ENCODE results near the gene NCAPD3.

The NCAPD3 gene

DNA sequence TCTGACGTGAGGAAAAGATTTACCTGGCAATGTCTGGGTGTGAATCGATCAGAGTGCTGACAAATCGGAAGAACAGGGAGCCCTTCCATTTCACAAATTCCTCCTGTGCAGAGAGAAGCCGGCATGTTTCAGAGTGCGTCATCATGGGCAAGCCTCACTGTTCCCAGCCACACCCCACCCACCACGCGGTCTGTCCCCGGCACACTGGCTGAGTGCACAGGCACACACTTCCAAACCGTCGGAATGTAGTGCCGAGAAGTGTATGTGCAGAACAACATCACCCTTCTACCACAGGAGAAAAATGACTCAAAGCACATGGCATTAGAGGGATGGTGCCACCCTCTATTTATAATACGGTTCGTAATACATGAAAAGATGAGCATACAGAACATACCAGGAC, 47.5 kb downstream of the NCAPD3 start:
- H3K27me3 Mint-ChIP-seq (ENCODE audit: low read depth): no peaks in the 10 kb centered on the region
- H3K36me3 Mint-ChIP-seq (ENCODE audit: low read depth): peaks cover 53% of the 10 kb centered on the region
- DNase-seq (ENCODE audit: low spot score): no peak
- H3K9me3 Mint-ChIP-seq: no peaks in the 10 kb centered on the region
- no peak overlapping the region for H3K4me3 Mint-ChIP-seq
- no peaks in the 10 kb centered on the region for H3K4me1 Mint-ChIP-seq (ENCODE audit: low read depth)
- no peak overlapping the region for H3K27ac Mint-ChIP-seq

DNA sequence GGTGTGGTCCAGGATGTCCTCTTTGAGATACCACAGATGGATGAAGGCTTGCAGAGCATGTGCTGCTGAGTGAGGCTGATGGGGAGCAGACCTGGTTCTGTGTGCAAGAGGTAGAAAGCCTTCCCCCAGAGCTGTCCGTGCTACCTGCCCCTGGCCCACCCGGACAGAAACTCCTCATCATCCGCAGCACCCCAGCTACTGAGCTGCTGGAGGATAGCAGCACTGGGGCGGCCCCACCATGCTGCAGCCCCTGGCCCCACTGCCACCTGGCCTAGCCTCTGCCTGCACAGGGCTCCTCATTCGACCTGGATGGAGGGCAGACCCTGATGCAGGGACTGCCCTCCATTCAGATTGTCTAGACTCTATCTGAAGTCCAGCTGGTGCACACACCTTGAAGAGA, 50.5 kb downstream of the NCAPD3 start:
- no peak overlapping the region for H3K27ac Mint-ChIP-seq
- no peak overlapping the region for H3K4me3 Mint-ChIP-seq
- peaks cover 67% of the 10 kb centered on the region for H3K36me3 Mint-ChIP-seq (ENCODE audit: low read depth)
- H3K27me3 Mint-ChIP-seq (ENCODE audit: low read depth): no peaks in the 10 kb centered on the region
- DNase-seq (ENCODE audit: low spot score): no peak
- H3K9me3 Mint-ChIP-seq: no peaks in the 10 kb centered on the region
- H3K4me1 Mint-ChIP-seq (ENCODE audit: low read depth): no peaks in the 10 kb centered on the region

DNA sequence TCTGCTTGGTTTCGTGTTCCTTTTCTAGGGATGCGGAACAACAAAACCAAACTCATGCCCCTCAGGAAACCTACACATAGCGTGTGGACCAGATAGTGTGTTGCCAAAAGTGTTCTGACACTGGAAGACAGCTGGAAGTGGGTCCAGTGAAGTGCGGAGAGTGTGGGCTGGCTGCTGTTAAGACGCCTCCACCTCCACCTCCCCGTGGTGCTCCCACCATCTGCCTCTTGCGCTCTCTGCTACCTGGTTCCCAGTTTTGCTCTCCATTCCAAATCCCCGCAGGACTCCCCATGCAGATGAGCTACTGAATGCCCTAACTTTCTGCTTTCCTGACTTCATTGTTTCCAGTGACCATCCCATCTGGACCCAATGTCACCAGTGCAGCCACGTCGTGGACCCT, 51.8 kb downstream of the NCAPD3 start:
- Mint-ChIP-seq H3K4me3 (no peak overlapping the region), H3K9me3 (no peaks in the 10 kb centered on the region), H3K27me3 (ENCODE audit: low read depth) (no peaks in the 10 kb centered on the region), H3K36me3 (ENCODE audit: low read depth) (peaks cover 71% of the 10 kb centered on the region), H3K27ac (peak overlapping the region; percentile 46), H3K4me1 (ENCODE audit: low read depth) (no peaks in the 10 kb centered on the region)
- DNase-seq (ENCODE audit: low spot score): no peak

DNA sequence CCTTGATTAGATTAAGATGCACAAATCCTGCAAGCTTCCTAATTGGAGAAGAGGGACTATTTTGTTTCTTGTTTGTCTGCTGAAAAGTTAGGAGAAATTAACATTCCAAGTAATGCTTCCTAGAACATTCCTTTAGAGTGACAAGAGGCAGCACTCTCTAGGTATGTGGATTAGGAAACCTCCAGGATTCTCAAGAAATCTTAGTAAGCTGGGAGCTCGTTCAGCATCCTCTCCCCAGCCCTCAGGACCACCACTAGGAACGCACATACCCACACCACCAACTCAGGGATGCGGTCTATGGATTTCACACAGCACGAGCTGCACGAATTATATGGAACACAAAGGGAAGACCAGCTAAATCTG, 52.9 kb downstream of the NCAPD3 start:
- no peaks in the 10 kb centered on the region for H3K27me3 Mint-ChIP-seq (ENCODE audit: low read depth)
- H3K4me1 Mint-ChIP-seq (ENCODE audit: low read depth): no peaks in the 10 kb centered on the region
- H3K4me3 Mint-ChIP-seq: no peak overlapping the region
- peaks cover 70% of the 10 kb centered on the region for H3K36me3 Mint-ChIP-seq (ENCODE audit: low read depth)
- DNase-seq (ENCODE audit: low spot score): no peak
- H3K27ac Mint-ChIP-seq: no peak overlapping the region
- no peaks in the 10 kb centered on the region for H3K9me3 Mint-ChIP-seq

DNA sequence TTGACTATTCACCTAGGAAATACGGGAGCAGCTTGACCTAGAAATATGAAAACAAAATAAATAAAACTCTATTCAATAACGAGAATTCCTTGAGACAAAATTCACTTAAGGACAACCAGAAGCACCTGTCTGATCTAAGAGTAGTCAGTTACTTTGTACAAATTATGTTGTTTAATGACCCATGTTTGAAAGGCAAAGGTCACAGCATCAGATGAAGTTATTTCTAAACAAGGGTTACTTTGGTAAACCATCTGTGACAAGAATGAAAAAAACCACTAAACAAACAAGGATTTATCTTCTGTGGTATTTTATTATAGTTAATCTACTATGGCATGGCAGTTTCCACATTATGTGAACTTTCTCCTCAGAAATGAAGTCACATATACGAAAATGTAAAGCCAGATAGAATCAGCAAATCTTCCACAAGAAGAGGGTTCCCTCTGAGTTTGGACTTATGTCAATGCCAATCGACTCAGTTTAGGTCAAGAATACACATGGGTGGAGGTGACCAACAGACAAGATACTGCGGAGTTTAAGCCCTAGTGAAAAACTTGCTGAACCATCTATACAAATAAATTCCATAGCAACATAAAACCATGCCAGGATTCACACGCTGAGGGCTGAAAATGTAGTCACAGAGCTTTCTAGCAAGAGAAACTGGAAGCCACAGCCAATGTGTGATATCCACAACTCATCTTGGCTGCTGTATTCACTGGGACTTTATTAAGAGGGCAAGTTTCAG, 53.4 kb downstream of the NCAPD3 start:
- DNase-seq (ENCODE audit: low spot score): no peak
- H3K27ac Mint-ChIP-seq: no peak overlapping the region
- H3K4me1 Mint-ChIP-seq (ENCODE audit: low read depth): no peaks in the 10 kb centered on the region
- peaks cover 1% of the 10 kb centered on the region for H3K9me3 Mint-ChIP-seq
- no peaks in the 10 kb centered on the region for H3K27me3 Mint-ChIP-seq (ENCODE audit: low read depth)
- H3K36me3 Mint-ChIP-seq (ENCODE audit: low read depth): peaks cover 69% of the 10 kb centered on the region
- no peak overlapping the region for H3K4me3 Mint-ChIP-seq

DNA sequence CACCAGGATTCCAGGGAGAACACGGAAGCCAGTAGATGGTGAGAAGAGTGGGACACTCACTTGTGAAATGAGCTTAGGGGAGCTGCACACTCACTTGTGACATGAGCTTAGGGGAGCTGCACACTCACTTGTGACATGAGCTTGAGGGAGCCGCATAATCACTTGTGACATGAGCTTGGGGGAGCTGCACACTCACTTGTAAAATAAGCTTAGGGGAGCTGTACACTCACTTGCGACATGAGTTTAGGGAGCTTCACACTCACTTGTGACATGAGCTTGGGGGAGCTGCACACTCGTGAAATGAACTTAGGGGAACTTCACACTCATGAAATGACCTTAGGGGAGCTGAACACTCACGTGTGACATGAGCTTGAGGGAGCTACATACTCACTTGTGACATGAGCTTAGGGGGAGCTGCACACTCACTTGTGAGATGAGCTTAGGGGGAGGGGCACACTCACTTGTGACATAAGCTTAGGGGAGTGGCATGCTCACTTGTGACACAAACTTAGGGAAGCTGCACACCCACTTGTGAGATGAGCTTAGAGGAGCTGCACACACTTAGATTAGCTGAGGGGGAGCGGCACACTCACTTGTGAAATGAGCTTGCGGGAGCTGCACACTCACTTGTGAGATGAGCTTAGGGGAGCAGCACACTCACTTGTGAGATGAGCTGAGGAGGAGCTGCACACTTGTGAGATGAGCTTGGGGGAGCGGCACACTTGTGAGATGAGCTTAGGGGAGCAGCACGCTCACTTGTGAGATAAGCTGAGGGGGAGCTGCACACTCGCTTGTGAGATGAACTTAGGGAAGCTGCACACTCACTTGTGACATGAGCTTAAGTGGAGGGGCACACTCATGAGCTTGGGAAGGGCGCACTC, 59.0 kb downstream of the NCAPD3 start:
- H3K4me1 Mint-ChIP-seq (ENCODE audit: low read depth): peaks cover 2% of the 10 kb centered on the region
- H3K4me3 Mint-ChIP-seq: no peak overlapping the region
- H3K9me3 Mint-ChIP-seq: peaks cover 3% of the 10 kb centered on the region
- peaks cover 79% of the 10 kb centered on the region for H3K36me3 Mint-ChIP-seq (ENCODE audit: low read depth)
- no peaks in the 10 kb centered on the region for H3K27me3 Mint-ChIP-seq (ENCODE audit: low read depth)
- peak overlapping the region; percentile 43 for H3K27ac Mint-ChIP-seq
- DNase-seq (ENCODE audit: low spot score): no peak

DNA sequence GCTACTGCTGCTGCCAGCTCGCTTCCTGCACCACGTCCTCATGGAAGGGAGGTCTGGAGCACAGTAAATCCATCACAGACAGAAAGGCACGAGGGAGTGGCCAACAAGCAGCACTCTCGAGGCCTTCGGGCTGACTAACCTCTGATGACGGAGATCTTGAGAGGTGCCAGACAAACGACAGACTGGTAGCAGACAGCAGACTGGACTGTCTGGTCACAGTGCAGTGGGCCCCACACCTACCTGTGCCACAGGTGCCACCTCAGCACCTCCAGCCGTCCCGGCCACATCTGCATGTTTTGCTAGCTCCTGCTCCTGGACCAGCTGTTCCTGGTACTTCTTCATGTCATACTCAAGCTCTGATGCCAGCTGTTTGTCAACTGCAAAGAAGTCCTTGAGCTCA, 64.1 kb downstream of the NCAPD3 start:
- peaks cover 83% of the 10 kb centered on the region for H3K36me3 Mint-ChIP-seq (ENCODE audit: low read depth)

DNA sequence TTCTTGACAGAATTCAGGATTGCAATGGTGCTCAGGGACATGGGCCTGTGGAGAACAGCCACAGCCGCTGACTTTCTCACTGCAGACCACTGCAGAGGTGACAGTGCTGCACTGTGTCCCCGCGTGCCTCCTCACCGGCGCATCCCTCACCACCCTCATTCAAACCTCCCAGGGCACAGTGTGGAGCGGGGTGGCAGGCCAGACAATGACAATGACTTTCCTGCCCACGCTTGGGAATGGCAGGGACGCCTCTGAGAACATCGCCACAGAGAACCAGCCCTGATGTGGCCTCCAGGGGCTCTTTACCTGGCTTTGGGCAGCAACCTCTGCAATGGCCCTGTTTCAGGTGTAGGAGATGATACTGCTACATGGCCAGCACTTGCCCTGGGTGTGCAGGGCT, 65.7 kb downstream of the NCAPD3 start:
- no peak for DNase-seq (ENCODE audit: low spot score)
- Mint-ChIP-seq H3K4me3 (no peak overlapping the region), H3K4me1 (ENCODE audit: low read depth) (no peaks in the 10 kb centered on the region), H3K9me3 (no peaks in the 10 kb centered on the region), H3K27ac (no peak overlapping the region), H3K27me3 (ENCODE audit: low read depth) (no peaks in the 10 kb centered on the region), H3K36me3 (ENCODE audit: low read depth) (peaks cover 80% of the 10 kb centered on the region)

More for the DNA sequence above, 64.1 kb downstream of the NCAPD3 start:
- Mint-ChIP-seq H3K4me1 (ENCODE audit: low read depth) (peaks cover under 1% of the 10 kb centered on the region), H3K27ac (no peak overlapping the region), H3K27me3 (ENCODE audit: low read depth) (no peaks in the 10 kb centered on the region), H3K4me3 (no peak overlapping the region), H3K9me3 (no peaks in the 10 kb centered on the region)
- DNase-seq (ENCODE audit: low spot score): no peak

DNA sequence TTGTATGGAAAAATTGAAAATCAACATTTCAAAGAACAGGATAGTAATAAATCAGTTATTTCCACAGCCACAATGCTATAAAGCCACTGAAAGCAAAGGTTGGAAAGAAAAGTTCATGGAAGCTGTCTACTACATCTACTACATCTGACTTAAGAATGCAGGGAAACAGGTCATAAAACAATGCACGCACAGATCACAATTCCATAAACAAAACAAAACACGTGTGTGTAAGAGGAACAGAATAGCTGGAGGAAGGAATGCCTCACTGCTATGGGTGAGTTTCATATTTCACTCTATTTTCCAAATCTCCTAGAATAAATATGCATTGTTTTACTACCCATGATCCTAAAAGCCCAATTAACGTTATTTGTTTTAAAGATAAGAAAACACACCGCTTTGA, 66.3 kb downstream of the NCAPD3 start:
- H3K36me3 Mint-ChIP-seq (ENCODE audit: low read depth): peaks cover 75% of the 10 kb centered on the region

DNA sequence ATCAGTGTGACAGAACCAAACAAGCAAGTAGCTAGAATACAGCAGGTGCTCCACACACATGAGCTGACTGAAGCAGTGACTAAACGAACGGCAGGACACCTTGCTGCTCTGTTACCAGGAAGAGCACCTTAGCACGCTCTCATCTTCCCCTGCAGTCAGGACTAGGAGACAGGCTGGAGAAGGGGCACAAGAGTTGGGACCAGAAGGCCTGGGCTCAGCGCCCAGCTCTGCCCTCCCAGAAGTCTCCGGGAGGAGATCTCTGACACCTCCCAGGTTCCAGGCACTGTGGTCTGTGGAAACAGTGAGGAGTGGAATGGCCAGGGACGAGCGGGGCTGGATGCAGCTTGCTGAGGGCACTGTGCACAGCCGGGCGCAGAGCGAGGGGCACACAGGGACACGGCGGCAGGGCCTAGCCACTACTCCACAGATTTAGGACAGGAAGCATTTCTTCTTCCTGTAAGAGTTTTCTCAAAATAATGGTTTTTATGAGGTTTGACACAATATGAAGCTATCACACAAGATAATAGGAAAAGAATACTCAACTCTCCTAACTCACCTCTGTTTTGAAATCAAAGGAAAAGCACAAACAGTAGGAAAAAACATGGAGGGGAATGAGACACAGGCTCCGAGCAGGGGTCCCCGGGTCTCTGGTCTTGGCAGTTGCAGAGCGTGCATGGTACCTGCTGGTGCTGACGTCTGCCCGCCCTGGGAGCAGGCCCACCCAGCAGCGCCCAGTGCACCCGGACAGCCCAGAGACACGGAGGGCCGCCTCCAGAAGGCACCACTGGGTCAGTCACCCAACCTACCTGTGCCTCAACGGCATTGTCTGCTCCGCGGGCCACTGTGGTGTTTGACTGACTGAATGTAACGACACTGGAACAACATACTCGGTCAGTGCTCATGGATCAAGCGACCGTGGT, 67.6 kb downstream of the NCAPD3 start:
- Mint-ChIP-seq H3K36me3 (ENCODE audit: low read depth) (peaks cover 74% of the 10 kb centered on the region), H3K4me3 (no peak overlapping the region), H3K27ac (no peak overlapping the region), H3K4me1 (ENCODE audit: low read depth) (peaks cover 1% of the 10 kb centered on the region), H3K9me3 (no peaks in the 10 kb centered on the region), H3K27me3 (ENCODE audit: low read depth) (no peaks in the 10 kb centered on the region)
- DNase-seq (ENCODE audit: low spot score): no peak

More for the DNA sequence above, 66.3 kb downstream of the NCAPD3 start:
- Mint-ChIP-seq H3K4me3 (no peak overlapping the region), H3K27ac (no peak overlapping the region), H3K9me3 (no peaks in the 10 kb centered on the region), H3K27me3 (ENCODE audit: low read depth) (no peaks in the 10 kb centered on the region), H3K4me1 (ENCODE audit: low read depth) (no peaks in the 10 kb centered on the region)
- DNase-seq (ENCODE audit: low spot score): no peak

DNA sequence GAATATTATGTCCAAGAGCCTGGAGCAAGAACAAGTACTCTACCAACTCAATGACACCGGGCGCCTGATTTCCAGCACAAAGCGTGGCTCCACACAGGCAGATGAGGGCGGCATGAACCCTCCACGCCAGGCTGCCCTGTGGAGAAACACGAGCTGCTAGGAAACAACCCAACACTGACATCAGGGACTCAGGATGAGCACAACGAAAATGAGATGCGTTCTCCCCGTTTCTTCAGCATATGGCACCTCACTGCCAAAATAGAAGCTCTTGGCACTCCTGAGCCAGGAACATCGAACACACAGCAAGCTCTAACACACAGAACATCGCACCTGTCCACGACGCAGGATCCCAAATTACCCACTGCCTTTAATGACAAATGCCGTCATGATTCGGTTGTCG, 68.3 kb downstream of the NCAPD3 start:
- no peak overlapping the region for H3K4me3 Mint-ChIP-seq
- H3K9me3 Mint-ChIP-seq: no peaks in the 10 kb centered on the region
- H3K27me3 Mint-ChIP-seq (ENCODE audit: low read depth): no peaks in the 10 kb centered on the region
- H3K4me1 Mint-ChIP-seq (ENCODE audit: low read depth): peaks cover 1% of the 10 kb centered on the region
- no peak for DNase-seq (ENCODE audit: low spot score)
- H3K27ac Mint-ChIP-seq: no peak overlapping the region
- H3K36me3 Mint-ChIP-seq (ENCODE audit: low read depth): peaks cover 76% of the 10 kb centered on the region

DNA sequence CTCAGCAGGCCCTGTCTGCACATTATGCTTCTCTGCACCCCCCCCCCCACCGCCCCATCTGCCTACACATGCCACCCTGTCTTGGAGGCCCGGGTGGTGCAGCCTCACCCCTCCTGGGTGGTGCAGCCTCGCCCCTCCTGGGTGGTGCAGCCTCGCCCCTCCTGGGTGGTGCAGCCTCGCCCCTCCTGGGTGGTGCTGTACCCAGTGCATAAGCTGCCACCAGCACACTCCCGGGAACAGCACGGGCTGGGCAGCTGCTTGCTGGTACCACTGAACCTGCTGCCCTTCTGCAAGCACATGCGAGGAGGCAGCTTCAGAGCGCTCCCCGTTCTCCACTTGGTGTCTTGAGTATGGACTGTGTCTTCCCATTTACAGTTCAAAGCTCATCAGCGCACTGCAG, 69.3 kb downstream of the NCAPD3 start:
- no peak overlapping the region for H3K4me3 Mint-ChIP-seq
- H3K36me3 Mint-ChIP-seq (ENCODE audit: low read depth): peaks cover 69% of the 10 kb centered on the region

DNA sequence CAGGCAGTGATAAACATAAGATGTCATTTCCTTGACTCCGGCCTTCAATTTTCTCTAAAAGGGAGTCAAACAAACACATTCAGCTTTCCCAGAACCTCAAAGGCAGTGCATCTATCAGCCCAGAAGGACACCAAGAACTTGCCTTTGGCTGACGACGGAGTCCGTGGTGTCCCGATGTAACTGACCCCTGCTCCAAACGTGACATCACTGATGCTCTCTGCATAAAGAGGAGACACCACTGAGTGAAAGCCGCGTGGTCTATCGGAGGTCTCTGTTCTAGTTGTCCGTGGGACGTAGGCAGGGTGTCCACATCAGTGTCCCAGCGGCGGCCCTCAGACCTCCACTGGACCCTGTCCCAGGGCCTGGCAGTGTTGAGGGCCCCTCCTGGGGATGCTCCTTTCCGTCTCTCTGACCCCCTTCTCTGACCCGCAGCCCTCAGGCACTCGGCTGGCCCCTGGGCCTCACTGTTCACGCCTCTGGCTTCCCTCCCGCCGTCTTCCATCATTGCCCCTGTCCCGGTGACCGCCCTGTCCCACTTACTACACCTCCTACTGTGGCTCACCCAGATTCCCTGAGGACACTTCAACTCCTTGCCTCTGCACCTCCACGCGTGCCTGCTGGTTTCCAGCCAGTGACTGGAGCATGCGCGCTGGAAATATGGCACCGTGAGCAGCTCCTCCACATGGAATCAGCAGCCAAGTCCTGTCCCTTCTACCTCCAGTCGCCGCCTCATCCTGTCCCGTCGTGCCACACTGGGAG, 70.4 kb downstream of the NCAPD3 start:
- peaks cover 58% of the 10 kb centered on the region for H3K36me3 Mint-ChIP-seq (ENCODE audit: low read depth)
- no peaks in the 10 kb centered on the region for H3K27me3 Mint-ChIP-seq (ENCODE audit: low read depth)
- H3K4me3 Mint-ChIP-seq: no peak overlapping the region
- H3K4me1 Mint-ChIP-seq (ENCODE audit: low read depth): peaks cover 1% of the 10 kb centered on the region
- no peak for DNase-seq (ENCODE audit: low spot score)
- no peaks in the 10 kb centered on the region for H3K9me3 Mint-ChIP-seq
- no peak overlapping the region for H3K27ac Mint-ChIP-seq

More for the DNA sequence above, 69.3 kb downstream of the NCAPD3 start:
- Mint-ChIP-seq H3K4me1 (ENCODE audit: low read depth) (peaks cover 1% of the 10 kb centered on the region), H3K27me3 (ENCODE audit: low read depth) (no peaks in the 10 kb centered on the region), H3K27ac (no peak overlapping the region), H3K9me3 (no peaks in the 10 kb centered on the region)
- no peak for DNase-seq (ENCODE audit: low spot score)
